Measurements from ENCODE around the gene AKAP14. TPM values are rescaled to one million over a fixed set of nuclear protein-coding genes. Genes with fewer than 3 reads are reported as not detected.
A peak's percentile ranks its signal among the peaks of the same experiment; 100 is the strongest.

Gene AKAP14
- total and polyA plus RNA-seq, 8 donors: not detected

DNA sequence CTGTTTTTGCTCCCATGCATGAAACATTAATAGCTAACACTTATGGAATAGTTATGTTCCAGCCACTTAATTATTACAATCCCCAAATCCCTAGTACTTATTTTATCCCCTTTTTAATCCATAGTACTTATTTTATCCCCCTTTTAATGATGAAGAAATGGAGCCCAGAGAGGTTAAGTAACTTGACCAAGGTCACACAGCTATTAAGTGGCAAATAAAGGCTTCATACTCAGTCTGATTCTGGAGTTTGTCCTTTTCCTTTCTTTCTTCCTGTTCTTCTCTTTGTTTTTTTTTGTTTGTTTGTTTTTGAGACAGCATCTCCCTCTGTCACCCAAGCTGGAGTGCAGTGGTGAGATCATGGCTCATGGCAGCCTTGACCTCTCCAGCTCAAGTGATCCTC is 45.6 kb downstream of the AKAP14 start:
- no peak overlapping the region for H3K27ac ChIP-seq
- peaks cover 0 to 18% (median 6%) of the 10 kb centered on the region in 4 donors for H3K36me3 ChIP-seq
- intact Hi-C loops (cut with DNase I; ENCODE audit: low total_unique reads): no loop called here
- DNase-seq: no peak
- TF ChIP-seq POLR2AphosphoS5 (IDR thresholded peaks at IDR 0.05) (no peak), EP300 (IDR thresholded peaks at IDR 0.05) (no peak), POLR2A (IDR thresholded peaks at IDR 0.05) (no peak)
- TF ChIP-seq, protein P1, sequence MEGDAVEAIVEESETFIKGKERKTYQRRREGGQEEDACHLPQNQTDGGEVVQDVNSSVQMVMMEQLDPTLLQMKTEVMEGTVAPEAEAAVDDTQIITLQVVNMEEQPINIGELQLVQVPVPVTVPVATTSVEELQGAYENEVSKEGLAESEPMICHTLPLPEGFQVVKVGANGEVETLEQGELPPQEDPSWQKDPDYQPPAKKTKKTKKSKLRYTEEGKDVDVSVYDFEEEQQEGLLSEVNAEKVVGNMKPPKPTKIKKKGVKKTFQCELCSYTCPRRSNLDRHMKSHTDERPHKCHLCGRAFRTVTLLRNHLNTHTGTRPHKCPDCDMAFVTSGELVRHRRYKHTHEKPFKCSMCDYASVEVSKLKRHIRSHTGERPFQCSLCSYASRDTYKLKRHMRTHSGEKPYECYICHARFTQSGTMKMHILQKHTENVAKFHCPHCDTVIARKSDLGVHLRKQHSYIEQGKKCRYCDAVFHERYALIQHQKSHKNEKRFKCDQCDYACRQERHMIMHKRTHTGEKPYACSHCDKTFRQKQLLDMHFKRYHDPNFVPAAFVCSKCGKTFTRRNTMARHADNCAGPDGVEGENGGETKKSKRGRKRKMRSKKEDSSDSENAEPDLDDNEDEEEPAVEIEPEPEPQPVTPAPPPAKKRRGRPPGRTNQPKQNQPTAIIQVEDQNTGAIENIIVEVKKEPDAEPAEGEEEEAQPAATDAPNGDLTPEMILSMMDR (IDR thresholded peaks at IDR 0.05): no peak
- peaks cover 5 to 24% (median 17%) of the 10 kb centered on the region in 4 donors for H3K4me1 ChIP-seq
- H3K9me3 ChIP-seq: no peaks in the 10 kb centered on the region
- H3K27me3 ChIP-seq: no peaks in the 10 kb centered on the region
- H3K4me3 ChIP-seq: peak overlapping the region in 1 of 4 donors; percentile 74

DNA sequence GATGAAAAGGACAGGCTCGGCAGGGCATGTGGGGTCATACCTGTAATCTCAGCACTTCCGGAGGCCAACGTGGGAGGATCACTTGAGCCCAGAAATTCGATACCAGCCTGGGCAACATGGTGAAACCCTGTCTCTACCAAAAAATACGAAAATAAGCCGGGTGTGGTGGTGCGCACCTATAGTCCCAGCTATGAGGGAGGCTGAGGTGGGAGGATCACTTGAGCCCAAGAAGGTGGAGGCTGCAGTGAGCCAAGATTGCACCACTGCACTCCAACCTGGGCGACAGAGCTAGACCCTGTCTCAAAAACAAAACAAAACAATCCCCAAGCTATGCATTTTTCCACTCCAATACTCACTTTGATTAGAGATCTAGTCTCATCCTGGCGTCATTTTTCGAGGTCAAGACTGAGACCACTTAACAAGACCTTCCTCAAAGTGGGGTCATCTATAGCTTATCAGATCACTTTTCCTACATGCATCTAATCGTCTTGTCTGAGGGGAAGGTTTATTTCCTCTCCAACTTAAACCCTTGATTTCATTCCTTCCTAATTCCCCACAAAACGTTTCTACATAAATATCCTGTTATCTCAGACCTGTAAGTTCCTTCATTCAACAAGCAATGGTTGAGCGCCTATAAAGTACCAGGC is 46.6 kb downstream of the AKAP14 start:
- WGBS, 5 donors: 47 to 58% (median 51%) methylated on average over 12 to 13 of the region's 13 CpGs
- Histone ChIP-seq H3K4me1 (peaks cover 5 to 24% (median 17%) of the 10 kb centered on the region in 4 donors), H3K4me3 (peak overlapping the region; percentile 65 to 77 (median 74)), H3K36me3 (peaks cover 0 to 10% (median 0%) of the 10 kb centered on the region in 4 donors), H3K27me3 (no peaks in the 10 kb centered on the region), H3K9me3 (no peaks in the 10 kb centered on the region), H3K27ac (peak overlapping the region in 4 of 5 donors; percentile 83 to 94 (median 92))
- DNase-seq: no peak
- no peak for TF ChIP-seq EP300 (IDR thresholded peaks at IDR 0.05)
- TF ChIP-seq, protein P1 (IDR thresholded peaks at IDR 0.05): no peak
- no peak for TF ChIP-seq POLR2A (IDR thresholded peaks at IDR 0.05)
- no peak for TF ChIP-seq POLR2AphosphoS5 (IDR thresholded peaks at IDR 0.05)
- intact Hi-C loops (cut with DNase I; ENCODE audit: low total_unique reads): no loop called here

DNA sequence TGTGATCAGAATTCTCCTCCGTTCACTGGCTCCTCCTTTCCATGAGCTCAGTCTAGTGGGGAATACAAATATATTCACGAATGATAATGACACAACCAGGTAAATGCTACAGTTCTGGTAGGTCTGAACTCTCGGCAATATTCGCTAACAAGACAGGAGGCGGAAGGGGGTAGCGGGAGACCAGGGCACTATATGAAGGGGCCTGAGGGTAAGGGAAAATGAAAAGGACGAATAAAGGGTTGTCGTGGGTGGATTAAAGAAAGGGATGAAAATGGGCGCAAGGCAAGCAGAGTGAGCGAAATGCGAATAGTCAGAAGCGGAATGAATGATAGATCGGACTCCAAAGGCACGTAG is 47.1 kb downstream of the AKAP14 start:
- Histone ChIP-seq H3K27ac (peak overlapping the region; percentile 83 to 94 (median 90)), H3K4me3 (peak overlapping the region; percentile 65 to 77 (median 74)), H3K9me3 (no peaks in the 10 kb centered on the region), H3K4me1 (peaks cover 5 to 24% (median 17%) of the 10 kb centered on the region in 4 donors), H3K36me3 (peaks cover 0 to 4% (median 0%) of the 10 kb centered on the region in 4 donors), H3K27me3 (no peaks in the 10 kb centered on the region)
- intact Hi-C loops (cut with DNase I; ENCODE audit: low total_unique reads): no loop called here
- WGBS, 5 donors: 0 to 38% (median 6%) methylated on average over 14 of the region's 14 CpGs
- TF ChIP-seq EP300 (IDR thresholded peaks at IDR 0.05): no peak
- no peak for TF ChIP-seq POLR2AphosphoS5 (IDR thresholded peaks at IDR 0.05)
- TF ChIP-seq POLR2A (IDR thresholded peaks at IDR 0.05): no peak
- TF ChIP-seq, protein P1 (IDR thresholded peaks at IDR 0.05): no peak
- DNase-seq: no peak

DNA sequence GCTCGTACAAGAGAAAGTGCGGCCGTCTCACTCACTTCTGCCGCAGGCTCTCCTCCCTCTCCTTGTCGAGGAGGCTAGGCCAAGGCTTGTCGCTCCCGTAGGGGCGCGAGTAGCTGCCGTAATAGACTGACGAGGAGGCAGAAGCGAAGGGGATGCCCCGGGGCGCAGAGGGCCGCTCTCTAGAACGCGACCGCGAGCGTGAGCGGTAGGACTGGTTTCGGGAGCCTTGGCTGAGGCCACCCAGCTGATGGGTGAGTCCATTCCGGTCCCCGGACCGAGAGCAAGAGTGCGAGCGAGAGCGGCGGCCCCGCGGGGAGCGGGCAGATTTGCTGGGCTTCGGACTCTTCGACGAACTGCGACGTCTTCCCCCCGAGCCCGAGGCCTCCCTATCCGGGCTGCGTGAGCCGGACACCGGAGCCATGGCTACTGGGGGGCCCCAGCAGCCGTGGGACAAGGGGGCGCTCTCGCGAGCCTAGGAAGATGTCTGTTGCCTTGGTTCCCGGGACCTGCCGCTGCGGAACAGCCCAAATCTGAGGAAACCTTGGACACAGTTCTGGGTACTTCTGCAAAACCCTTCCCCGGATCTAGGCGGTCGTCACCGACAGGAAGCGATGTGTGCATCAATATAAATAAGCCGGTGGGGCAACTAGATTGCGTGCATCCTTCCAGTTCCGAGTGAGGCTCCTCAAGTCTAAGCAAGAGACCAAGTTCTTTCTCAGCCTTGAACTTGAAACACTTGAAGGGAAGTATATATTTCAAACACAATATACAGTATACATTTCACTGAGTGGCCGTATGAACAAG is 47.7 kb downstream of the AKAP14 start, which contains the start of gene NKAP:
NKAP (minus strand) TSS at position 567 of the 804 bp plus-strand sequence; CDS start at position 421, 146 bp downstream.
- DNase-seq: peak; percentile 76 to 94
- 1 to 57% (median 2%) methylated on average over 19 to 59 of the region's 59 CpGs for WGBS, 5 donors
- intact Hi-C loops (cut with DNase I; ENCODE audit: low total_unique reads): no loop called here
- Histone ChIP-seq H3K27ac (peak within 1 kb of the TSS; percentile 83 to 94 (median 90)), H3K9me3 (no peaks in the 10 kb centered on the region), H3K4me3 (peak within 1 kb of the TSS; percentile 65 to 77 (median 74)), H3K36me3 (no peaks in the 10 kb centered on the region), H3K4me1 (peaks cover 5 to 24% (median 17%) of the 10 kb centered on the region in 4 donors), H3K27me3 (no peaks in the 10 kb centered on the region)
- TF ChIP-seq POLR2A (IDR thresholded peaks at IDR 0.05): peak in 1 of 4 donors; percentile 19
- TF ChIP-seq, protein P1 (IDR thresholded peaks at IDR 0.05): no peak
- TF ChIP-seq POLR2AphosphoS5 (IDR thresholded peaks at IDR 0.05): peak; percentile 53 to 77 (median 57)
- TF ChIP-seq EP300 (IDR thresholded peaks at IDR 0.05): no peak

All from stomach (tissue), 9 donors.